Neural cell (in vitro differentiated cells): Measurements from ENCODE around the gene TMEM125. TPM values are rescaled to one million over a fixed set of nuclear protein-coding genes. Genes with fewer than 3 reads are reported as not detected.

Experiments used
- H2AFZ ChIP-seq: fragments of 200-600, 300-800 bp; sonication (generic), shearing (Covaris generic); 2 replicates; pipeline ENCODE4 v1.6.0; 2014; ENCODE audit warnings: low read depth, mild to moderate bottlenecking, antibody characterized with exemption, low read length, moderate library complexity
- H3F3A ChIP-seq: fragments of 200-600 bp; shearing (Covaris generic); 2 replicates; pipeline ENCODE4 v1.6.1; 2016; ENCODE audit warnings: mild to moderate bottlenecking, moderate library complexity, mixed read lengths, antibody characterized with exemption, low read length; ENCODE audit not compliant: insufficient read depth, poor library complexity, severe bottlenecking
- H3K27ac ChIP-seq: fragments of 200-600, 300-800 bp; sonication (generic), shearing (Covaris generic); 2 replicates; pipeline ENCODE4 v1.5.1; 2014; ENCODE audit warnings: mild to moderate bottlenecking, low read length, moderate library complexity
- H3K27me3 ChIP-seq: fragments of 300-800, 200-600 bp; sonication (generic), shearing (Covaris generic); 2 replicates; pipeline ENCODE4 v1.6.0; 2014; ENCODE audit warnings: mild to moderate bottlenecking, low read depth, low read length, moderate library complexity; ENCODE audit not compliant: insufficient read depth
- H3K36me3 ChIP-seq: fragments of 300-800, 200-600 bp; sonication (generic), shearing (Covaris generic); 2 replicates; pipeline ENCODE4 v1.5.1; 2014; ENCODE audit warnings: mild to moderate bottlenecking, antibody characterized with exemption, low read length, moderate library complexity; ENCODE audit not compliant: insufficient read depth
- H3K4me2 ChIP-seq: fragments of 300-800, 200-600 bp; sonication (generic), shearing (Covaris generic); 2 replicates; pipeline ENCODE4 v1.6.0; 2014; ENCODE audit warnings: mild to moderate bottlenecking, low read length
- H3K4me3 ChIP-seq: fragments of 300-800, 200-600 bp; sonication (generic), shearing (Covaris generic); 2 replicates; pipeline ENCODE4 v1.5.1; 2014; ENCODE audit warnings: mild to moderate bottlenecking, low read length, moderate library complexity
- H3K79me2 ChIP-seq: fragments of 200-600 bp; shearing (Covaris generic); replicated peaks from 2 replicates; pipeline ENCODE4 v1.6.0; 2014; ENCODE audit warnings: mild to moderate bottlenecking, low read length, moderate library complexity; ENCODE audit not compliant: insufficient read depth
- H3K9ac ChIP-seq: fragments of 300-800, 200-600 bp; sonication (generic), shearing (Covaris generic); 2 replicates; pipeline ENCODE4 v1.6.1; 2016; ENCODE audit warnings: mild to moderate bottlenecking, low read length, mixed read lengths
- H3K9me2 ChIP-seq: fragments of 200-600 bp; shearing (Covaris generic); 2 replicates; pipeline ENCODE4 v1.6.1; 2016; ENCODE audit warnings: mild to moderate bottlenecking, low read length, mixed read lengths; ENCODE audit not compliant: insufficient read depth
- H3K9me3 ChIP-seq: fragments of 200-600, 300-800 bp; sonication (generic), shearing (Covaris generic); 2 replicates; pipeline ENCODE4 v1.6.1; 2016; ENCODE audit warnings: mild to moderate bottlenecking, mixed run types, low read length, moderate library complexity, mixed read lengths
- H4K20me1 ChIP-seq: fragments of 200-600 bp; shearing (Covaris generic); 2 replicates; pipeline ENCODE4 v1.6.1; 2016; ENCODE audit warnings: mild to moderate bottlenecking, mixed run types; ENCODE audit not compliant: insufficient read depth
- CTCF ChIP-seq: fragments of 450-650 bp; IDR thresholded peaks from 2 replicates; pipeline ENCODE4 v1.5.1; 2014; ENCODE audit warnings: antibody characterized with exemption, mild to moderate bottlenecking, moderate library complexity; ENCODE audit not compliant: poor library complexity, severe bottlenecking
- EP300 ChIP-seq: fragments of 450-650 bp; conservative IDR thresholded peaks from 2 replicates; pipeline ENCODE4 v1.6.1; 2014; ENCODE audit warnings: antibody characterized with exemption, mild to moderate bottlenecking, moderate library complexity; ENCODE audit not compliant: poor library complexity, severe bottlenecking
- EZH2 ChIP-seq: fragments of 200-600, 300-800 bp; shearing (Covaris generic), sonication (generic); IDR thresholded peaks from 2 replicates; pipeline ENCODE4 v1.6.1; 2014; ENCODE audit warnings: antibody characterized with exemption, low read length, borderline replicate concordance, mild to moderate bottlenecking; ENCODE audit not compliant: insufficient read depth, poor library complexity, severe bottlenecking
- MXI1 ChIP-seq: fragments of 450-650 bp; conservative IDR thresholded peaks from 2 replicates; pipeline ENCODE4 v1.6.1; 2014; ENCODE audit warnings: antibody characterized with exemption, mild to moderate bottlenecking; ENCODE audit not compliant: poor library complexity, severe bottlenecking
- POLR2AphosphoS5 ChIP-seq: IDR thresholded peaks from 2 replicates; pipeline ENCODE4 v1.6.1; 2012
- RAD21 ChIP-seq: fragments of 450-650 bp; conservative IDR thresholded peaks from 2 replicates; pipeline ENCODE4 v1.6.1; 2014; ENCODE audit warnings: antibody characterized with exemption, mild to moderate bottlenecking, moderate library complexity
- REST ChIP-seq: IDR thresholded peaks from 2 replicates; pipeline ENCODE4 v1.6.1; 2012; ENCODE audit warnings: borderline replicate concordance
- SMC3 ChIP-seq: fragments of 450-650 bp; conservative IDR thresholded peaks from 2 replicates; pipeline ENCODE4 v1.6.1; 2014; ENCODE audit warnings: antibody characterized with exemption, mild to moderate bottlenecking, moderate library complexity; ENCODE audit not compliant: poor library complexity
- TAF1 ChIP-seq: IDR thresholded peaks from 2 replicates; pipeline ENCODE4 v1.6.1; 2012; ENCODE audit warnings: low read depth
- polyA plus RNA-seq: library from polyadenylated mRNA; depleted of rRNA; stranded (reverse); fragments of >200 nt; gene quantifications from 2 replicates; pipeline ENCODE4 v1.2.3, GENCODE V29; 2014

Gene TMEM125
- polyA plus RNA-seq, 1 donor from 2014 or later: not detected

GRCh38 chr1:43235451-43236121 lies 34.2 kb upstream of the TMEM125 start:
- H3K27ac ChIP-seq: no peak overlapping the region
- no peak overlapping the region for H3K4me3 ChIP-seq
- TF ChIP-seq SMC3 (no peak), MXI1 (no peak), TAF1 (no peak), EZH2 (no peak), REST (no peak), EP300 (no peak), CTCF (no peak), RAD21 (no peak)
- H3K36me3 ChIP-seq: no peaks in the 10 kb centered on the region
- H3K4me2 ChIP-seq: no peak overlapping the region
- H4K20me1 ChIP-seq: no peaks in the 10 kb centered on the region
- H3K9me2 ChIP-seq: no peaks in the 10 kb centered on the region
- H2AFZ ChIP-seq: no peak overlapping the region
- no peak overlapping the region for H3K9ac ChIP-seq
- H3K9me3 ChIP-seq: no peaks in the 10 kb centered on the region
- H3K79me2 ChIP-seq: no peaks in the 10 kb centered on the region
- no peaks in the 10 kb centered on the region for H3F3A ChIP-seq
- H3K27me3 ChIP-seq: no peaks in the 10 kb centered on the region

- H3F3A ChIP-seq: no peaks in the 10 kb centered on the region
- no peak overlapping the region for H3K9ac ChIP-seq
- H2AFZ ChIP-seq: no peak overlapping the region
- no peaks in the 10 kb centered on the region for H4K20me1 ChIP-seq
- no peak for TF ChIP-seq POLR2AphosphoS5
- TF ChIP-seq EZH2: no peak
- no peak for TF ChIP-seq EP300
- TF ChIP-seq TAF1: no peak
- TF ChIP-seq CTCF: no peak
- TF ChIP-seq SMC3: no peak
- H3K9me3 ChIP-seq: no peaks in the 10 kb centered on the region
- no peak overlapping the region for H3K27ac ChIP-seq
- no peak overlapping the region for H3K4me2 ChIP-seq
- no peaks in the 10 kb centered on the region for H3K27me3 ChIP-seq
- H3K36me3 ChIP-seq: no peaks in the 10 kb centered on the region
- H3K79me2 ChIP-seq: no peaks in the 10 kb centered on the region
- H3K4me3 ChIP-seq: no peak overlapping the region
- H3K9me2 ChIP-seq: no peaks in the 10 kb centered on the region
Measured at GRCh38 chr1:43237121-43237520, 32.7 kb upstream of the TMEM125 start.
